Endothelial cell of umbilical vein (primary cell): Measurements from ENCODE around the gene PPP1R1A.

Source experiments
- EZH2 ChIP-seq: IDR thresholded peaks from 2 replicates; pipeline ENCODE4 v1.6.1; 2012; ENCODE audit warnings: borderline replicate concordance, low read depth, mild to moderate bottlenecking, moderate library complexity, low read length, inconsistent platforms; ENCODE audit not compliant: severe bottlenecking
- JUN ChIP-seq: IDR thresholded peaks from 2 replicates; pipeline ENCODE4 v1.6.1; 2011; ENCODE audit warnings: borderline replicate concordance, low read depth; ENCODE audit not compliant: insufficient read length, insufficient read depth
- POLR2A ChIP-seq: IDR thresholded peaks from 2 replicates; pipeline ENCODE4 v1.6.1; 2012; ENCODE audit warnings: low read depth, mild to moderate bottlenecking, control low read depth, low read length
- POLR2AphosphoS5 ChIP-seq: IDR thresholded peaks from 2 replicates; pipeline ENCODE4 v1.6.1; 2012; ENCODE audit warnings: low read depth, mild to moderate bottlenecking, control low read depth, low read length, moderate library complexity; ENCODE audit not compliant: insufficient read depth
- TF ChIP-seq, protein P1 (sequence below), 2 donors: IDR thresholded peaks; 1 replicate in 1 of 2; 2 replicates in 1 of 2; pipeline ENCODE4 v1.5.1; 2011; ENCODE audit warnings: low read length in 2 of 2, mild to moderate bottlenecking in 2 of 2, moderate library complexity in 2 of 2, control low read depth in 1 of 2, inconsistent platforms in 1 of 2, low read depth in 1 of 2; ENCODE audit not compliant: insufficient read depth in 1 of 2; ENCODE audit errors: extremely low read depth in 1 of 2
- TF ChIP-seq, protein P2 (sequence below): IDR thresholded peaks from 2 replicates; pipeline ENCODE4 v1.6.1; 2011; ENCODE audit not compliant: insufficient read depth, insufficient read length

DNA sequence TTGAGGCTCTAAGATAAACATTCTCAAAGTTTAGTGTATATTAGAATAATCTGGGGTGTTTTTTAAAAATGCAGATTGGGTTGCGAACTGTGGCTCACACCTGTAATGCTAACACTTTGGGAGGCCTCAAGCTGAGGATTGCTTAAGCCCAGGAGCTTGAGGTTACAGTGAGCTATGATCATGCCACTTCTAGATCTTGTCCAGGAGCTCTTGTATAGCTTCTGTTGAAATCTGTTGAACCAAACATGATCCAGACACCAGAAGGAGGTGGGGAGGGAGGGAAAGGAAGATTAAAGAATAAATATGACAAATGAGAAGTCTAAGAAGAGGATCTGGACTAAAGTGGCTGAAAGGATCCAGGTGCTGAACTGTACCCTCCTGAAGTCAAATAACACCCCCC is 24.7 kb downstream of the PPP1R1A start:
- TF ChIP-seq EZH2 (no peak), POLR2A (no peak), JUN (no peak), POLR2AphosphoS5 (no peak)
- TF ChIP-seq, protein P1, sequence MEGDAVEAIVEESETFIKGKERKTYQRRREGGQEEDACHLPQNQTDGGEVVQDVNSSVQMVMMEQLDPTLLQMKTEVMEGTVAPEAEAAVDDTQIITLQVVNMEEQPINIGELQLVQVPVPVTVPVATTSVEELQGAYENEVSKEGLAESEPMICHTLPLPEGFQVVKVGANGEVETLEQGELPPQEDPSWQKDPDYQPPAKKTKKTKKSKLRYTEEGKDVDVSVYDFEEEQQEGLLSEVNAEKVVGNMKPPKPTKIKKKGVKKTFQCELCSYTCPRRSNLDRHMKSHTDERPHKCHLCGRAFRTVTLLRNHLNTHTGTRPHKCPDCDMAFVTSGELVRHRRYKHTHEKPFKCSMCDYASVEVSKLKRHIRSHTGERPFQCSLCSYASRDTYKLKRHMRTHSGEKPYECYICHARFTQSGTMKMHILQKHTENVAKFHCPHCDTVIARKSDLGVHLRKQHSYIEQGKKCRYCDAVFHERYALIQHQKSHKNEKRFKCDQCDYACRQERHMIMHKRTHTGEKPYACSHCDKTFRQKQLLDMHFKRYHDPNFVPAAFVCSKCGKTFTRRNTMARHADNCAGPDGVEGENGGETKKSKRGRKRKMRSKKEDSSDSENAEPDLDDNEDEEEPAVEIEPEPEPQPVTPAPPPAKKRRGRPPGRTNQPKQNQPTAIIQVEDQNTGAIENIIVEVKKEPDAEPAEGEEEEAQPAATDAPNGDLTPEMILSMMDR (IDR thresholded peaks at IDR 0.05; ENCODE audit: extremely low read depth in 1 of 2, insufficient read depth in 1 of 2, low read depth in 1 of 2, low read length in 2 of 2), result no peak
- TF ChIP-seq, protein P2, sequence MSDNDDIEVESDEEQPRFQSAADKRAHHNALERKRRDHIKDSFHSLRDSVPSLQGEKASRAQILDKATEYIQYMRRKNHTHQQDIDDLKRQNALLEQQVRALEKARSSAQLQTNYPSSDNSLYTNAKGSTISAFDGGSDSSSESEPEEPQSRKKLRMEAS, result no peak
